HG03139 (cell line): ENCODE results near the gene MOB2.
"Not testable (repeated sequence)": the region's sequence is repeated elsewhere in the genome, so short reads cannot be mapped to it uniquely, and the experiment has no call there.

Experiments used
- ATAC-seq: cut with Tn5 transposase; IDR thresholded peaks from one replicate; pipeline ENCODE4 v1.9.1; 2021; ENCODE audit not compliant: unreplicated experiment

MOB2 gene

DNA sequence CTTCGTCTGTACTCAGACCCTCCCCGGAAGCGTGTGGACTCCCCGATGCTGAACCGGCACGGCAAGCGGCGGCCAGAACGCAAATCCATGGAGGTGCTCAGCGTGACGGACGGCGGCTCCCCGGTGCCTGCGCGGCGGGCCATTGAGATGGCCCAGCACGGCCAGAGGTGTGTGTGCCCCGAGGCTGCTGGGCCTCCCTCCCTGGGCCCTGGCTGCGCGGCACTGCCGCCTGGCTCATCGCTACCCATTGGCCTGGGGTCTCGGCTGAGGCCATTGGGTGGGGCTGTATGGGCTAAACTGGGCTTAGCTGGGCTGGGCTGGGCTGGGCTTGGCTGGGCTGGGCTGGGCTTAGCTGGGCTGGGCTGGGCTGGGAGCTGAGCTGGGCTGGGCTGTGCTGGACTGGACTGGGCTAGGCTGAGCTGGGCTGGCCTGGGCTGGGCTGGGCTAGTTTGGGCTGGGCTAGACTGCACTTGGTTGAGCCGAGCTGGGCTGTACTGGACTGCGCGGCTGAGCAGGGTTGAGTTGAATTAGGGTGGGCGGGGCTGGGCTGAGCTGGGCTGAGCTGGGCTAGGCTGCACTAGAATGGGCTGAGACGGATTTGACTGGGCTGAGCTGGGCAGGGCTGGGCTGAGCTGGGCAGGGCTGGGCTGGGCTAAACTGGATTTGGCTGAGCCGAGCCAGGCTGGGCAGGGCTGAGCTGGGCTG lies 40.7 kb downstream of the MOB2 start:
- no peak for ATAC-seq

DNA sequence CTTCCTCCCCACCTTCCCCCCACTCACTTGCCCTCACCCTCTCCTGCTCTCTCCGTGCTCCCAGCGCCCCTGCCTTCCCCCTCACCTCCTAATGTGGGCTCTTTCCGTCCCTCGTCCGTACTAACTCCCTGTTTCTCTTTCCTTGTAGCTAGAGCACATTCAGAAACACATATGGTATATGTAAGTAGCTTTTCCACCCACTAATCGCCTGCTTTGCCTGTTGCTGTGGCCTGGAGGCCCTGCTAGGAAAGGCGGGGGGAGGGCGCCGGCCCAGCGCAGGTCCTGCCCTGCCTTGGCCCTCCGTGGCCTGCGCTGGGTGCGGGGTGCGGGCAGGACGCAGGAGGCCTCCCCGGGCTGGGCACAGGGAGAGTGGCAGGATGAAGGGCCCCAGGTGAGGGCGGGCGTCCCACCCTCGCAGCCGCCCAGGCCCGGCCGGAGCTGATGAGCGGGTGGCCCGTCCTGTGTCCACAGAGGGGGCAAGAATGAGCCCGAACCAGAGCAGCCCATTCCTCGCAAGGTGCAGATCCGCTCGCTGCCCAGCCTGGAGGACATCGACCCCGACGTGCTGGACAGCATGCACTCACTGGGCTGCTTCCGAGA lies 41.7 kb downstream of the MOB2 start:
- no peak for ATAC-seq

DNA sequence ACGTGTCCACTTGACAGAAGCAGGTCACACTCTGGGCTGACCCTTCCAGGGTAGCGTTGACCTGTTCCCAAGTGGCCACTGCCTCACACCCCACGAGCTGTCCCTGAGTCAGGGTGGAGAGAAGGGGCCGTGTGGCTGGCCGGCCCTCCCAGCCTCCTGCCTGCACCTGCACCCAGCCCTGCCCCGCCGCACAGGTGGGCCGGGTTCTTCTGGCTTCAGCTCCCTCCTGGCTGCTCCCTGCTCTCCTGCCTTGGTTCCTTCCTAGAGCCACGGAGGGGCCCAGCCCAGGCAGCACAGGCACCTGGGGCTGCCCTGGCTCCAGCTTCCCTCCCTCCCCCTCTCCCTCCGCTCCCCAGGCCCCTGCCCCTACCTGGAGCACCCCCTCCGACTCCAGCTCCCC lies 42.3 kb downstream of the MOB2 start:
- ATAC-seq: no peak

DNA sequence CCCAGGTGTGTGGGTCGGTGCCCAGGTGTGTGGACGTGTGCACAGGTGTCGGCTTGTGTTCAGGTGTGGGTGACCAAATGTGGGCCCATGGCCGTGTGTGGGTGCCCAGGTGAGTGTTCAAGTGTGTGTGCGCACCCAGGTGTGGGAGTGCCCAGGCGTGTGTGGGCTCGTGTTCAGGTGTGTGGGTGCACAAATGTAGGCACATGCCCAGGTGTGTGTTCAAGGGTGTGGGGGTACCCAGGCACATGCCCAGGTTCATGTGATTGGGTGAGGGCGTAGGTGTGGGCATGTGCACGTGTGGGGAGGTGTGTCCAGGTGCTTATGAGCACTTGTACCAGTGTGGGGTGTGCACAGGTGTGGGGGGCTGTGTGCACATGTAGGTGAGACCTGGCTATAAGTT lies 42.8 kb downstream of the MOB2 start:
- no peak for ATAC-seq

DNA sequence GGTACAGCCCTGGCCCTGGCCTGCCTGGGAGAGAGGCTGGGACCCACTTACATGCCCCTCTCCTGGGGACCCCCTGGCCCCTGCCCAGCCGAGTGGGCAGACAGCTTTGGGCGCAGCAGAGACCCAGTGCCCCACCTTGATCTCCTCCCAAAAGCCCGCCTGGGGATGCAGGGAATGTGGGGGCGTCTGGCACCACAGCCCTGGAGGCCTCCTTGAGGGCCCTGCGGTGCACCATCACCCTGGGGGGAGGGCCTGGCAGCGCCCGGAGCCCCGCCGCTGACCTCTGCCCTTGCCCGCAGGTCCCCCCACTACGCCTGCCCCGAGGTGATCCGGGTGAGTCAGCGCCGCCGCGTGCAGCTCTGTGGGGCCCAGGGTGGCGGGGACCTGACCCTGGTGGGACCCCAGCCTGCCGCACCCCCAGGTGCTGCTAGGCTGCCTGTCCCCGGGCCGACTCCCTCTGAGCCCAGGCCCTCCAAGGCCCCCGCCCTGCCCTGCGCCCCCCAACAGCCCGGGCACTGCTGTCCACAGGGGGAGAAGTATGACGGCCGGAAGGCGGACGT lies 43.7 kb downstream of the MOB2 start:
- no peak for ATAC-seq

DNA sequence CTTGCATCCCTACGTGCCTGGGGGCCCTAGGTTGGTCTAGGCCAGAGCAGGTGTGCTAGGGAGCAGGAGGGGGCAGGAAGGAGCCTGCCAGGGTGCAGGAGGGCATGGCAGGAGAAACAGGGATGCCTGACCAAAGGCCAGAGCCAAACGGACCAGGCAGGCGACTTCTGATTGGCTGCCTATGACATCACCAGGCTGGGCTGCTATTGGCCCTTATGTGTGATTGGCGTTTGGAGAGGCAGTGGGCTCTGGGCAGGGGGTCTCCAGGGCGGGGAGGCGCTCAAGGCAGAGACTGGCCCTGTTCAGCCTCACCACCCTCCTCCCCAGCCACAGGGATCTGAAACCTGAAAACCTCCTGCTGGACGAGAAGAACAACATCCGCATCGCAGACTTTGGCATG lies 44.4 kb downstream of the MOB2 start:
- no peak for ATAC-seq

DNA sequence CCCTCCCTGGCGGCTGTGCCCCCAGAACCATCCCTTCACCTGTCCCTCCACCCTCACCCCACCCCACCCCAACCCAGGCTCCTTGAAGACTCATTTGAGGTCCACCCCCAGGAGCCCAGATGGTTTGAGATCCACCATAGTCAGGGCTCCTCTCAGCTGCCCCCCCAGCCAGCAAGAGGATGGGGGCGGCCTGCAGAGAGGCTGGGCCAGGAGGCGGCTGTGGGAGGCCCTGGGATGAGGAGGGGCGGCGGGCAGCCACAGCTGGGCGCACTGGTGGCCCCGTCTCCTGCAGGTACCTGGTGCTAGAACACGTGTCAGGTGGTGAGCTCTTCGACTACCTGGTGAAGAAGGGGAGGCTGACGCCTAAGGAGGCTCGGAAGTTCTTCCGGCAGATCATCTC lies 46.1 kb downstream of the MOB2 start:
- no peak for ATAC-seq

DNA sequence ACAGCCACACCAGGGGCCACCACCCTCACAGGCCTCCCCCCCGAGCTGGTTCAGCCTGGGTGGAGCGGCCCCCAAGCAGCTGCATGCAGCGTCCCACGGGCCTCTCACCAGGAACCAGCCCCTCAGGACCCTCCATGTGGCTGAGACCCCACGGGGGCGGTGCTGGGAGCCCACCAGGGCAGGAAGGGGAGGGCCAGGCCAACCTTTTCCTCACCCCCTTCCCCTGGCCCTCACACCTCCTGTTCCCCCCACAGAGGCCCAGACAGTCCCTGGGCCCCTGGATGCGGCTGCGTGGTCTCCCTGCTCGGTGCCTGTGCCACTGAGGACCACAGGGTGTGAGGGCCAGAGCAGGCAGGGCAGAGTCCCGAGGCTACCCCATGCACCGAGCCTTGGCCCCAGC lies 46.5 kb downstream of the MOB2 start:
- no peak for ATAC-seq

DNA sequence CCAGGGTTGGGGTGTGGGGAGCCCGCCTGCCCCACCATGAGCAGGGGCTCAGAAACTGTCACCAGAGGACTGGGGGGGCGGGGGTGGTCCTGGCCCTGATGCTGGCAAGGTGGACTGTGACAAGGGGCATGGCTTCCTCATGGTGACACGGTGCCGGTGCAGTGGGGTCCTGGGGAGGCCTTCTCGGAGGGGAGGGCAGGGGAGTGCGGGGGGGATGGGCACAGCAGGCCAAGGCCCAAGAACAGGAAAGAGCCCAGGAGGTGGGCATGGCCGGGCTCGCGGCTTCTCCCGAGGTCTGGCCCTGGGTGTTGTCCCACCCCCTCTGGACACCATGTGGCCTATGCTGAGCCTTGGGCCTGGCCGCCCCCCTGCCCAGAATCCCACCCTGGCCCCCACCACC lies 47.2 kb downstream of the MOB2 start:
- ATAC-seq: no peak

DNA sequence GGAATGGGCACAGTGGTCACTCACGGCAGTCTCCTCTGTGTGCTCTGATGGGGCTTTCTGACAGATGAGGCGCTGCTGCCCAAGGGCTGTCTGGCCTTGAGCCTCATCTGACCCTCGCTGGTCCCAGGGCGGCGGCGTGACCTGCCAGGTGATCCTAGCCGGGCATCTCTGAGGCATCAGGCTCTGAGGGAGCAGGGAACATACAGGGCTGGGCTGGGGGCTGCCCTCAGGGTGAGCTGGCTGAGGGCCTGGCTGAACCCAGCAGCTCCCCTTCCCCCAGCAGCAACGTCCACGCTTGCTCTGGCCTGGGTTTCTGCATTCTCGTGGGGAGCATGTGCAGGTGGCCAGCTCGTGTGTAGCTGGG lies 47.6 kb downstream of the MOB2 start:
- ATAC-seq: no peak

DNA sequence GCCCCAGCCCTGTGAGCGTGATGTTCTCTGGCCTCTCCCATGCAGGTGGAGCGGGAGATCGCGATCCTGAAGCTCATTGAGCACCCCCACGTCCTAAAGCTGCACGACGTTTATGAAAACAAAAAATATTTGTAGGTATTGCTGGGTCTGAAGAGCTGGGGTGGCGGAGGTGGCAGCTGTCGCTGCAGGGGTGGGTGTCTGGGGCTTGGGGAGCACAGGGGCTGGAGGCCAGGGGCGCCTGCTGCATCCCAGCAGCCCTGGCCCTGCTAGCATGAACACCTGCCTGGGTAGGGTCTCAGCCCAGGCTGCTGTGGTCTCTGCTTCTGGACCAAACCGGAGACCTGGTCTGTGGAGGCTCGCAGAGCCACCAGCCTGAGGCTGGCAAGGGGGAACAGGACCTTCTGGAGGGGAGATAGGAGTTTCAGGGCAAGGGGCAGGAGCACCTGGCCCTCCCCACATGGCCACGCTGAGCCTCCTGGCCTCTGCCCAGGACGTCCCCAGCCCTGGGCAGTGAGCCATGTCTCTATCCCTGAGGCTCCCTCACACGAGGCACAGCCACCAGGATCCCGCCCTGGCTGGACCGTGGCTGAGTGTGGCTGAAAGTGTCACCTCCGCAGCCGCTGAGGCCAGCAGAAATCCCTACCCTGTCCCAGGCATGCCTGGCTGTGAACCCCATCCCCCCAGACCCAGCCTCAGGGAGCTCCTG lies 48.2 kb downstream of the MOB2 start:
- ATAC-seq: no peak

DNA sequence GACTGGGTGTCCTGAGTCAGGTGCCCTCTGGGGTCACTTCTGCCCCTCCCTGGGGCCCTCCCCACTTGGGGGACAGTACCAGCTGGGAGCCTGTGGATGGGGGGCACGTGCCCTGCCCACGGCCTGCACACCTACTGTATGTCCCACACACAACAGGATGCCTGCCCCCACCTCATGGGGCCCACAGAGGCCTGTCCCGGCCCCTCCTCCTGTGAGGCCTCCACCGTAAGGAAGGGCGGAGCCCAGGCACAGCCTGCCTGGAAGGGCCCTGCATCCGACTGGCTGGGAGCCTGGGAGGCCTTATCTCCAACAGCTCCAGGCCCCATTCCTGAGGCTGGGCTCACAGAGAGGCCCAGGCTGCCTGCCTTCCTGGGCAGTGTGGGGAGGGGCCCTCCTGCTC lies 49.1 kb downstream of the MOB2 start:
- no peak for ATAC-seq

DNA sequence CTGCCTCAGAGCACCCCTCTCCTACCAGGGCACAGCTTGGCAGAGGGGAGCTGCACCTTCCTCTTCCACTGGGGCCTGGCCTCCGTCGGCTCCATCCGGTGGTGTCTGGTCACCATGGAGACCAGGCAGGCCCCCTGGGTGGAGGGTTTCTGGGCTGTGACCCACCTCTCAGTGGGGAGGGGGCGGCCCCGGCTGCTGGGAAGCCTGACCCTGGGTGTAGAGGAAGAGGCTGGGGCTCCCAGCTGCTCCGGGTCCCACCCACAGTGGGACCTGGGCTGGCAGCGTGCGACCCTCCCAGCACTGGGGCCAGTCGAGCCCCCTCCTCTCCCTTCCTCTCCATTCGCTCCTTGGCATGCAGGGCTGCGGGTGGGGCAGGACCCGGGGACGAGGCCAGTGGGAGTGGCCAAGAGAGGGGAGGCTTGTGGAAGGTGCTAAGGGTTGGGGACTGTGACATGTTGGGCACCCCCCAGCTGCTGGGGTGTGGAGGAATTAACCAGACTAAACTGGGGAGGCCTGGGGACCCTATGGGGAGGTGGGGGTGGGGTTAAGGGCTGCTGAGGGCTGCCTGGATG lies 50.0 kb downstream of the MOB2 start:
- ATAC-seq: no peak

DNA sequence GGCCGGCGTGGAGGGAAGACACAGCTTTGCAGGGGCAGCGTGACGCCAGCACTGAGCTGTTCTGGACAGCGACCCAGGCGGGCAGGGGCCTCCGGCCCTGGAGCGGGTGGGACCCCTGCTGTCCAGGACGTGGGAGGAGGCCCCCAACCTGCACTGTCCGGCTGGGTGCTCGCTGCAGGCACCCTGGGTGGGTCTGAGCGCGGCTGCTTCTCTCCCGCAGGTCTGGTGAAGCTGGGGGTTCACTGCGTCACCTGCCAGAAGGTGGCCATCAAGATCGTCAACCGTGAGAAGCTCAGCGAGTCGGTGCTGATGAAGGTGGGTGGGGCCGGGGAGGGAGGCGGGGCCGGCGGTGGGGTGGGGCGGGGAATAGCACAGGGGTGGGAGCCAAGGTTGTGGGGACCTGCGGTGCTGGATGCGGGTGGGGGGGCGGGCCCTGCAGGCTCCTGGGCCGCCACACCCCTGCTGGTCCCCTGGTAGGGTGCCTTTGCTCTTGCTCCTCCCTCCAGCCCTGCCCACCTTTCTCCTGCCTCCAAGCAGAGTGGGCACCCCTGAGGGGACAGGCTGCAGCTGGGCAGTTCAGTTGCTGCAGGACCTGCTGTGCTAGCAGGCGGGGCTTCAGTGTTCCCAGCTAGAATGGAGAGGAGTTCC lies 50.6 kb downstream of the MOB2 start:
- no peak for ATAC-seq

DNA sequence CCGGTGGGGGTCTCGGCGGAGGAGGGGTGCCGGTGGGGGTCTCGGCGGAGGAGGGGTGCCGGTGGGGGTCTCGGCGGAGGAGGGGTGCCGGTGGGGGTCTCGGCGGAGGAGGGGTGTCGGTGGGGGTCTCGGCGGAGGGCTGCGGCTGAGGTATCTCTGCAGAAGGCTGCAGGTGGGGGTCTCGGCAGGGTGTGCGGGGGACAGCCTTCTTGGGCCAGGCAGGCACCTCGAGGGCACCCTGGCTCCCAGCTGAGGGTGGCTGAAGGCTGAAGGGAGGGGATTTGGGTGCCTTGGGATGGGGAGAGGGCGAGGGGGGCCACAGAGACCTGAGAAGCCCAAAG lies 51.1 kb downstream of the MOB2 start:
- ATAC-seq: not testable (repeated sequence)

DNA sequence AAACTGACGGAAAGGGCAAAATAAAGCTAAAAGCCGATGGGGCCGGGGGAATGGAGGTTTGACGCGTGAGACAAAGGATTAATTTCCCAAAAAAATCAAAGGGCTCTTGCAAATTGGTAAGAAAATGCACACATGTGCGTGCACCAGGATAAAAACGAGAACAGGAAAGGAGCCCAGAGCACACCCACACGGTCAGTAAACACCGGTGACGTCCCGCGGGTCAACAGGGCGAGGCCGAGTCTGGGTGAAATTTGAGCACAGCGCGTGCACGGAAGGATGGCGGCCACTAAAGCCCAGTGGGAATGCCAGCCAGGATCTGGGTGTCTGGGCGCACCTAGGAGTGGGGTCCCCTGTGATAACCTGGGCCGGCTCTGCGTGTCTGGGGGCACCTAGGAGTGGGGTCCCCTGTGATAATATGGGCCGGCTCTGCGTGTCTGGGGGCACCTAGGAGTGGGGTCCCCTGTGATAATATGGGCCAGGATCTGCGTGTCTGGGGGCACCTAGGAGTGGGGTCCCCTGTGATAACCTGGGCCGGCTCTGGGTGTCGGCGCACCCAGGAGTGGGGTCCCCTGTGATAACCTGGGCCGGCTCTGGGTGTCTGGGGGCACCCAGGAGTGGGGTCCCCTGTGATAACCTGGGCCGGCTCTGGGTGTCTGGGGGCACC lies 52.5 kb downstream of the MOB2 start:
- no peak for ATAC-seq

DNA sequence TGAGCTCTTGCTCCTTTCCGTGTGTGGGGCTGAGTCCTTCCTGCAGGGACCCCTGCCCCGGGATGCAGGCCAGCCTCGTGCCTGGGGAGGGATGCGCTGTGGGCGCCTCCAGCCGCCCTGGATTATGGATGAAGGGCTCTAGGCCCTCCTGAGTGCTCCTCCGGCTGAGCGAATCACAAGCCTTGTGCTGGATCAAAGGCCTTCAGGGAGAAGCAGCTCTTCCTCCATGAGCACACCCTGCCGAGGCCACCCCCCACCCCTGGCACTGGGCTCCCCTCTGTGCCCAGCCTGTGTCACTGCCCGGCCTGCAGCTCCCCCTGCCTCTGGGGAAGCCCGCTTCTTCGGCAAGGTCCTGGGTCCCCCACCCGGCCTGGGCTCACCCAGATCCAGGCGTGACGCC lies 53.0 kb downstream of the MOB2 start:
- no peak for ATAC-seq

DNA sequence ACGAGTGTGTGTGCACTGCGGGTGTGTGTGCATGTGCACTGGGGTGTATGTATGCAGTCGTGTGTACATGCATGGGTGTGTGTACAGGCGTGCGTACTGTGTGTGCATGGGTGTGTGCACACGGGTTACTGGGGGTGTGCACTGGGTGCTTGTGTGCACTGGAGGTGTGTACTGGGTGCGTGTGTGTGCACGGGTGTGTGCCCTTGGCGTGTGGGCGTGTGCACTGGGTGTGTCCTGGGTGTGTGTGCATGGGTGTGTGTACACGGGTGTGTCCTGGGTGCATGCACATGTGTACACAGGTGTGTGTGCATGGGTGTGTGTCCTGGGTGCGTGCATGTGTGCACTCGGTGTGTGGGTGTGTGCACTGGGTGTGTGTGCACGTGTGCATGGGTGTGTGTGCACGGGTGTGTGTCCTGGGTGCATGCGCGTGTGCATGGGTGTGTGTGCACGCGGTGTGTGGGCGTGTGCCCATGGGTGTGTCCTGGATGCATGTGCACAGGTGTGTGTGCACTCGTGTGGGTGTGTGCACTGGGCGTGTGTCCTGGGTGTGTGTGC lies 57.7 kb downstream of the MOB2 start:
- no peak for ATAC-seq

DNA sequence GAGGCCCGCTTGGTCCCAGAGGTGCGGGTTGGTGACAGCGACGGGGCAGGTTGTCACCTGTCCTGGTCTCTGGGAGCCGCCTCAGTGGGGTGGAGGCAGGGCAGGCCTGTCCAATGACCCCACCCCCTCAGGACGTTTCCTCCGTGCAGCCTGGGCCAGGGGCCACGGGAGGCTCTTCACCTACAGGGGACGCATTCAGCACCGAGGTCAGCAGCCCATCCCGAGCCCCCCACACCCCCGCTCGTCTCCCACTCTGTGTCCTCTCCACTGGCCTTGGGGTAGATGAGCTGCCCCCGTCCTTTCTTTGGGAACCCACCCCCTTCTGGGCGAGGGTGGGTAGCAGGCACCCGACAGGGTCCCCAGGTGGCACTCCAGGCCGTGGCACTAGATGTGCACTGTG lies 61.1 kb downstream of the MOB2 start:
- ATAC-seq: no peak

DNA sequence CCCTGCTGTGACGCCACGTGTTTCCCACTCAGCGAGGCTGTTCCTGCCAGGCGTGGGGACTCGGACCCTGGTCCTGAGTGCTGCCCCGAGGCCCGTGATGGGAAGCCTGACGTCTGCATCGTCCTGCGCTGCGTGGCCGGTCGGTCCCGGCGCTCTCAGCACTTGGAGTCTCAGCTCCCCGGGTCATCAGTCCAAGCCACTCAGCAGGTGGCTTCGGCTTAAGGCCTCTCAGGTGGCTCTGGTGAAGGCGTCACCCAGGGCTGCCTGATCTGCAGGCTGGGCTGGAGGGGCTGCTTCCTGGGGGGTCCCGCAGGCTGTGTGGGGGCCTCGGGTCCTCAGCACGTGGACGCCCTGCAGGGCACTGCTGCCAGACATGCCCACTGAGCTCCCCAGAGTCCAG lies 61.6 kb downstream of the MOB2 start:
- no peak for ATAC-seq

DNA sequence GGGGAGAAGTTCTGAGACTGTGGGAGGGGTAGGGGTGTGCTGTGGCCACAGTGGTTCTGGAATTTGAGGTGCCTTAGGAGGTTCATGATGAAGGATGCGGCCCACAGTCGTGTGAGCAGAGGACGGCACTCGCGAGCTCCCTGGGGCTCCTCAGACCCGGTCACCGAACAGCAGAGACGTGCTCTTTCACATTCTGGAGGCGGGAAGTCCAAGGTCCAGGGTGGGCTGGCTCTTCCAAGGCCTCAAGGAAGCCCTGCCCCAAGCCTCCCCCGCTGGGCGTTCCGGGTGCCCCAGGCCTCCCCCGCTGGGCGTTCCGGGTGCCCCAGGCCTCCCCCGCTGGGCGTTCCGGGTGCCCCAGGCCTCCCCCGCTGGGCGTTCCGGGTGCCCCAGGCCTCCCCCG lies 63.2 kb downstream of the MOB2 start:
- not testable (repeated sequence) for ATAC-seq
